Body of pancreas (tissue), 4 donors: ENCODE data around the gene CCDC80. TPM values are rescaled to one million over a fixed set of nuclear protein-coding genes. Genes with fewer than 3 reads are reported as not detected.
"Not testable (repeated sequence)": the region's sequence is repeated elsewhere in the genome, so short reads cannot be mapped to it uniquely, and the experiment has no call there.

Experiments
- ATAC-seq: fragments of 150-250 bp; one replicate; pipeline ENCODE4 v1.9.1; 2016
- DNase-seq, 4 donors: peaks; one replicate each; pipeline ENCODE4 v3.0.0-alpha.2; 2019
- H3K27ac ChIP-seq, 4 donors: fragments of 200-600 bp; sonication (generic); 1 replicate in 3 of 4; 2 replicates in 1 of 4; pipeline versions ENCODE4 v1.5.1 to v1.6.1; 2016 to 2019; ENCODE audit warnings: mild to moderate bottlenecking in 1 of 4, mixed read lengths in 1 of 4, moderate library complexity in 1 of 4
- H3K27me3 ChIP-seq, 2 donors: fragments of 200-600 bp; sonication (generic); one replicate each; pipeline ENCODE4 v1.6.0; 2016; ENCODE audit warnings: mild to moderate bottlenecking in 1 of 2
- H3K36me3 ChIP-seq, 2 donors: fragments of 200-600 bp; sonication (generic); replicated peaks in 1 of 2; 2 replicates each; pipeline ENCODE4 v1.5.1; 2016; ENCODE audit warnings: low read depth in 2 of 2; ENCODE audit not compliant: insufficient read depth in 1 of 2
- H3K4me1 ChIP-seq: fragments of 200-600 bp; sonication (generic); one replicate; pipeline ENCODE4 v1.6.0; 2016
- H3K4me3 ChIP-seq, 2 donors: fragments of 200-600 bp; sonication (generic); 1 replicate in 1 of 2; 2 replicates in 1 of 2; pipeline ENCODE4 v1.5.1; 2016 to 2019
- H3K9me3 ChIP-seq, 3 donors: fragments of 200-600 bp; sonication (generic); 1 replicate in 2 of 3; 2 replicates in 1 of 3; pipeline ENCODE4 v1.5.1; 2016
- POLR2A ChIP-seq, 3 donors: fragments of 450-650 bp; IDR thresholded peaks; one replicate each; pipeline ENCODE4 v1.6.1; 2016; ENCODE audit warnings: antibody characterized with exemption in 3 of 3, mild to moderate bottlenecking in 2 of 3
- WGBS, 2 donors: methylation state at CpG; one replicate each; pipeline ENCODE4 v1.1.5; 2017; 5-methylcytosine and 5-hydroxymethylcytosine counted together
- intact Hi-C: fragments of 100-400 bp; cut with DNase I; formaldehyde crosslinking; loops from one replicate; pipeline ENCODE4 v1.15.1; 2023
- total RNA-seq, 2 donors: library from RNA; depleted of rRNA; stranded (reverse); fragments of >200 nt; gene quantifications; one replicate each; pipeline ENCODE4 v1.1.0, GENCODE V29; 2016
- TF ChIP-seq, protein P1 (sequence below), 7 experiments: fragments of 450-650 bp in 4 of 7; fragments of 200-600 bp in 3 of 7; sonication (generic) in 3 of 7; IDR thresholded peaks; one replicate each; pipeline ENCODE4 v1.5.1; 2016 to 2019; ENCODE audit warnings: antibody characterized with exemption in 7 of 7

The CCDC80 gene
- total RNA-seq, 2 donors from 2014 or later = 17.4 to 25.1 TPM

- H3K27ac ChIP-seq = no peak overlapping the region
- no peak for DNase-seq
- H3K27me3 ChIP-seq = no peaks in the 10 kb centered on the region
- no peak overlapping the region for H3K4me3 ChIP-seq
- H3K9me3 ChIP-seq = no peaks in the 10 kb centered on the region
- no peak for TF ChIP-seq POLR2A (IDR thresholded peaks at IDR 0.05)
- TF ChIP-seq, protein P1, sequence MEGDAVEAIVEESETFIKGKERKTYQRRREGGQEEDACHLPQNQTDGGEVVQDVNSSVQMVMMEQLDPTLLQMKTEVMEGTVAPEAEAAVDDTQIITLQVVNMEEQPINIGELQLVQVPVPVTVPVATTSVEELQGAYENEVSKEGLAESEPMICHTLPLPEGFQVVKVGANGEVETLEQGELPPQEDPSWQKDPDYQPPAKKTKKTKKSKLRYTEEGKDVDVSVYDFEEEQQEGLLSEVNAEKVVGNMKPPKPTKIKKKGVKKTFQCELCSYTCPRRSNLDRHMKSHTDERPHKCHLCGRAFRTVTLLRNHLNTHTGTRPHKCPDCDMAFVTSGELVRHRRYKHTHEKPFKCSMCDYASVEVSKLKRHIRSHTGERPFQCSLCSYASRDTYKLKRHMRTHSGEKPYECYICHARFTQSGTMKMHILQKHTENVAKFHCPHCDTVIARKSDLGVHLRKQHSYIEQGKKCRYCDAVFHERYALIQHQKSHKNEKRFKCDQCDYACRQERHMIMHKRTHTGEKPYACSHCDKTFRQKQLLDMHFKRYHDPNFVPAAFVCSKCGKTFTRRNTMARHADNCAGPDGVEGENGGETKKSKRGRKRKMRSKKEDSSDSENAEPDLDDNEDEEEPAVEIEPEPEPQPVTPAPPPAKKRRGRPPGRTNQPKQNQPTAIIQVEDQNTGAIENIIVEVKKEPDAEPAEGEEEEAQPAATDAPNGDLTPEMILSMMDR (IDR thresholded peaks at IDR 0.05) = no peak
- intact Hi-C loops = no loop called here
- ATAC-seq = no peak
- 79 to 90% methylated on average over 1 of the region's 1 CpG for WGBS, 2 donors
- no peaks in the 10 kb centered on the region for H3K4me1 ChIP-seq
- H3K36me3 ChIP-seq = peaks cover 0 to 3% of the 10 kb centered on the region in 2 donors
Observed at GRCh38 chr3:112572701-112573100, 68.2 kb downstream of the CCDC80 start.

GRCh38 chr3:112569265-112569664 lies 71.7 kb downstream of the CCDC80 start:
- intact Hi-C loops = no loop called here
- ATAC-seq (no peak), DNase-seq (no peak)
- no peak overlapping the region for H3K27ac ChIP-seq
- 48 to 53% methylated on average over 1 of the region's 1 CpG for WGBS, 2 donors
- H3K4me1 ChIP-seq = no peaks in the 10 kb centered on the region
- no peak overlapping the region for H3K4me3 ChIP-seq
- H3K36me3 ChIP-seq = peaks cover 0 to 3% of the 10 kb centered on the region in 2 donors
- no peaks in the 10 kb centered on the region for H3K9me3 ChIP-seq
- H3K27me3 ChIP-seq = no peaks in the 10 kb centered on the region
- TF ChIP-seq, protein P1 (IDR thresholded peaks at IDR 0.05) = no peak
- TF ChIP-seq POLR2A (IDR thresholded peaks at IDR 0.05) = no peak

DNA sequence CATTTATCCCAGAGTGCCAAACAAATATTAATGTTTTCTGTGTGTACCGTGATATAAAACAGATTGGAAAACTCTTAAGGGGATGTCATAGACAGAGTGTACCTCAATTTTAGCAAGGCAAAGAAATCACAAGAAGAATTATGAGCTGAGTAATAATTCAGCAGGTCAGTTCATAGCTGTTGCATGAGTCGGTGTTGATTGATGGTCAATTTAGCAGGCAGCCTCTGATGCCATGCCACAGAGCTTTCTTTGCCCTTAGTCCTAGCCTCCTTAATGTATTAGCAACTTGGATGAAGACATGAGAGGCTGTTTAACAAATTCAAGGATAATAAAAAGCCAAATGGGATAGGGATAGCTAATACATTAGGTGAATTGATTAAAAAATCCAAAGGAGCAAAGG lies 72.3 kb downstream of the CCDC80 start:
- 84 to 91% methylated on average over 2 of the region's 2 CpGs for WGBS, 2 donors
- H3K4me3 ChIP-seq = no peak overlapping the region
- no peak overlapping the region for H3K27ac ChIP-seq
- intact Hi-C loops = no loop called here
- no peak for DNase-seq
- no peak for ATAC-seq
- TF ChIP-seq, protein P1 (IDR thresholded peaks at IDR 0.05) = no peak
- TF ChIP-seq POLR2A (IDR thresholded peaks at IDR 0.05) = no peak
- no peaks in the 10 kb centered on the region for H3K27me3 ChIP-seq
- H3K36me3 ChIP-seq = peaks cover 0 to 3% of the 10 kb centered on the region in 2 donors
- no peaks in the 10 kb centered on the region for H3K9me3 ChIP-seq
- no peaks in the 10 kb centered on the region for H3K4me1 ChIP-seq

DNA sequence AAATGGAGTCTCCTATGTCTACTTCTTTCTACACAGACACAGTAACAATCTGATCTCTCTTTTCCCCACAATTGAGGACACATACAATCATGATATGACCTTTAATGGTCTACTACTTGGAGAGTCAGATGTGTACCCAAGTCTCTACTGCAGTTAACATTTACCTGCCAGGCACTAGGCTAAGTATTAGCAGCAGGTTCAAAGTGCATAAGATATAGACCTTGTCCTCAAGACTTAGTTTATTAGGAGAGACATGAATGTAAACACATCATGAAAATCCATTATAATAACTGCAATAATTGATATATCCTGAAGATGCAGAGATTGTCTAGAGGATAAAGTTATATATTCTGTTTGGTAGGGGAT lies 76.0 kb downstream of the CCDC80 start:
- intact Hi-C loops = no loop called here
- Histone ChIP-seq H3K9me3 (no peaks in the 10 kb centered on the region), H3K27ac (no peak overlapping the region), H3K4me1 (peaks cover 13% of the 10 kb centered on the region), H3K4me3 (no peak overlapping the region), H3K36me3 (no peaks in the 10 kb centered on the region), H3K27me3 (no peaks in the 10 kb centered on the region)
- TF ChIP-seq, protein P1 (IDR thresholded peaks at IDR 0.05) = no peak
- no peak for TF ChIP-seq POLR2A (IDR thresholded peaks at IDR 0.05)
- DNase-seq (no peak), ATAC-seq (no peak)

DNA sequence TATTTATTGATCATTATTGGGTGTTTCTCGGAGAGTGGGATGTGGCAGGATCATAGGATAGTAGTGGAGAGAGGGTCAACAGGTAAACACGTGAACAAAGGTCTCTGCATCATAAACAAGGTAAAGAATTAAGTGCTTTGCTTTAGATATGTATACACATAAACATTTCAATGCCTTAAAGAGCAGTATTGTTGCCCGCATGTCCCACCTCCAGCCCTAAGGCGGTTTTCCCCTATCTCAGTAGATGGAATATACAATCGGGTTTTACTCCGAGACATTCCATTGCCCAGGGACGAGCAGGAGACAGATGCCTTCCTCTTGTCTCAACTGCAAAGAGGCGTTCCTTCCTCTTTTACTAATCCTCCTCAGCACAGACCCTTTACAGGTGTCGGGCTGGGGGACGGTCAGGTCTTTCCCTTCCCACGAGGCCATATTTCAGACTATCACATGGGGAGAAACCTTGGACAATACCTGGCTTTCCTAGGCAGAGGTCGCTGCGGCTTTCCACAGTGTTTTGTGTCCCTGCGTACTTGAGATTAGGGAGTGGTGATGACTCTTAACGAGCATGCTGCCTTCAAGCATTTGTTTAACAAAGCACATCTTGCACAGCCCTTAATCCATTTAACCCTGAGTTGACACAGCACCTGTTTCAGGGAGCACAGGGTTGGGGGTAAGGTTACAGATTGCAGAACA lies 76.5 kb downstream of the CCDC80 start:
- DNase-seq, H3K27me3 ChIP-seq, H3K9me3 ChIP-seq, H3K27ac ChIP-seq, ATAC-seq, intact Hi-C loops, H3K4me3 ChIP-seq, H3K36me3 ChIP-seq: not testable (repeated sequence)
- peaks cover 18% of the 10 kb centered on the region for H3K4me1 ChIP-seq
- 72 to 83% methylated on average over 15 of the region's 15 CpGs for WGBS, 2 donors
